GM19468 (cell line): ENCODE measurements around the gene CCM2.

Source experiments
- ATAC-seq: cut with Tn5 transposase; IDR thresholded peaks from one replicate; pipeline ENCODE4 v1.9.1; 2021; ENCODE audit warnings: mild to moderate bottlenecking, moderate library complexity, moderate number of reproducible peaks; ENCODE audit not compliant: unreplicated experiment; ENCODE audit errors: extremely low read depth

The CCM2 gene

GRCh38 chr7:45075871-45076796 is 76.1 kb downstream of the CCM2 start:
- no peak for ATAC-seq

- no peak for ATAC-seq
Observed at GRCh38 chr7:45076946-45077345, 76.9 kb downstream of the CCM2 start.

- ATAC-seq = no peak
Observed at GRCh38 chr7:45077579-45077978, 77.6 kb downstream of the CCM2 start.

DNA sequence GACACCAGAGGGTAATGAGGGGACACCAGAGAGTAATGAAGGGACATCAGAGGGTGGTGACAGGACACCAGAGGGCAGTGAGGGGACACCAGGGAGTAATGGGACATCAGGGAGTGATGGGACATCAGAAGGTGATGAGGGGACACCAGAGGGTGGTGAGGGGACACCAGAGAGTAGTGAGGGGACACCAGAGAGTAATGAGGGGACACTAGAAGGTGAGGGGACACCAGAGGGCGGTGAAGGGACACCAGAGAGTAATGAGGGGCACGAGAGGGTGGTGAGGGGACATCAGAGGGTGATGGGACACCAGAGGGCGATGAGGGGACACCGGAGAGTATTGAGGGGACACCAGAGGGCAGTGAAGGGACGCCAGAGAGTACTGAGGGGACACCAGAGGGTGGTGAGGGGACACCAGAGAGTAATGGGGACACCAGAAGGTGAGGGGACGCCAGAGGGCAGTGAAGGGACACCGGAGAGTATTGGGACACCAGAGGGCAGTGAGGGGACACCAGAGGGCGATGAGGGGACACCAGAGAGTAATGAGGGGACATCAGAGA is 78.2 kb downstream of the CCM2 start:
- ATAC-seq = no peak

- ATAC-seq = no peak
Observed at GRCh38 chr7:45080265-45080957, 80.4 kb downstream of the CCM2 start.

- no peak for ATAC-seq
Observed at GRCh38 chr7:45080958-45081669, 81.1 kb downstream of the CCM2 start.

DNA sequence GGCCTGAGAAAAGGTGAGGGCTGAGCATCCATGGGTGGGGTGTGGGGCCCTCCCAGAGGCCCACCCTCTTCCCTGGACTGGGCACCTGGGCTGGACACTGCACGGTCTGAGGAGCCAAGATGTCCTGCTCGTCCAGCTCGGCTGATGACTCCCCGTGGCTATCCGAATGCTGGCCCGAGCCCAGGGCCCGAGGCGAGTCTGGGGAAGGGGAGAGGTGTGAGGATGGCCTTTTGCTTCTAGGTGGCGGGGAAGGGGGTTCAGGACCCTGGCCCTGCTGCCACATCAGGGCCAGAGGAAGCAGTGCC is 81.6 kb downstream of the CCM2 start:
- ATAC-seq = no peak

DNA sequence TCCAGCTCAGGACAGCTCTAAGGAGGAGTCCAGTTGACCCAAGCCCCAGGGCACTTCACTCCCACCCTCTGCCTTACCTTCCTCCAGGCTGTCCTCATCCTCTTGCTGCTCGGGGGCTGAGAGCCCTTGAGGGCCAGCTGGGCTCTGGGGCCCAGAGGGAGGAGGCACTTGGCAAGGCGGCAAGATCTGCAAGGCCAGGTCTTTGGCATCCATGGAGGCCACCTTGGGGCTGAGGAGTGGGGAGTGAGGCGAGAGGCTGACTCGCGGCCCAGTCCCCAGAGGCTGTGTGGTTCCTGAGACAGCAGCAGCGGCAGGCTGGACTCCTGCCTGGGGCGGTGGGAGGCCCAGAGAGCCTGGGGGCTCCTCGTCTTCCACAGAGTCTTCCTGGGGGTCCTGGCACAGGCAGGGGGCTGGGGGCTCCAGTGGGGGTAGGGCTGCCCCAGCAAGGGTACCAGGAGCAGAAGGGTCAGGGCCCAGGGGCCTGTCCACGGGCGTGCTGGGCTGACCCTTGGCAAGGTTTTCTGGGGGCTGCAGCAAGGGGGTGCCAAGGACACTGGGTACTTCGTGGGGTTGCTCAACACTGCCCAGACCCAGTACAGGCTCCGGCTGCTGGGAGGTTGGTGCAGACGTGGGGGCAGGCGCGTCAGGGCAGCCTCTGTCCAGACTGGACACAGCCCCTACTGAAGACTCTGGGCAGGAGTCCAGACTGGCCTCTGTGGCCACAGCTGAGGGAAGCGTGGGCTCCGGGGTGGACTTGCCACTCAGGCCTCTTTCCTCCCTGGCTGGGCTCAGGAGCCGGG is 82.2 kb downstream of the CCM2 start:
- no peak for ATAC-seq

DNA sequence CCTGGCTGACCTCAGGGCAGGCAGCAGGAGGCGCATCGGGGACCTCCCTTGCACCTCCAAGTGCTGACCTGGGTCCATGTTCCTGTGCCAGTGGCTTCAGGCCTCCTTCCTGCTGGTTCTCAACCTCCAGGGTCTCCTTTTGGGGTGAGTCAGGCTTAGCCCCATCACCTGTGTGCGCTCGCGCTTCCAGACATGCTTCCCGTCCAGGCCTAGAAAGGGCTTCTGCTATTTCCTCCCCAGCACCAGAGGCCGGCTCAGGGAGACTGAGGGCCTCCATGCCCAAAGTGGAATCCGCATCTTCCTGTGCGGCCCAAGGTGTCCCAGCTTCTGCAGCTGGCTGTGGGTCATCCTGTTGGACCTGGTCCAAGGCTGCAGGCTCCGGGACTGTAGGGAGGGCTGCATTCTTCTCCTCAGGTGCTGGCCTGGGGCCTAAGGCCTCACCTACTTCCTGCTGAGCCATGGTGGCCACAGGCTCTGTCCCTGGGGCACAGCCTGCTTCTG is 82.9 kb downstream of the CCM2 start:
- no peak for ATAC-seq

DNA sequence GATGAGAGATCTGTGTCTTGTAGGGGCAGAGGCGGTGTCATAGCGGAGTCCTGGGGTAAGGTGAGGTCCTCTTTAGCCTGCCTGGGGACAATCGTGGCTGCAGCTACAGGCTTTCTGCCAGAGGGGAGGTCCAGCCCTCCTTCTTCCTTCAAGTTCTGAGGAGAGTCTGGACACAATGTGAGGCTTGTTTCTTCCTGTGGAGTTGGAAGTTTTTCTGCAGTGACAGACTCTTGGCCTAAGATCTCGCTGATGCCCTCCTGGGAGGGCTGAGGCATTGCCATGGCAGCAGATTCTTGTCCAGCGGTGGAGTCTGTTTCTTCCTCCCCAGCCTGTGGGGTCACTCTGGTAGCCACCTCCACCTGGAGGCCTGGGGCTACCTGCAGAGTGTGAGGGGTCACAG is 84.3 kb downstream of the CCM2 start:
- no peak for ATAC-seq

- ATAC-seq = no peak
Observed at GRCh38 chr7:45084901-45085618, 85.1 kb downstream of the CCM2 start.

DNA sequence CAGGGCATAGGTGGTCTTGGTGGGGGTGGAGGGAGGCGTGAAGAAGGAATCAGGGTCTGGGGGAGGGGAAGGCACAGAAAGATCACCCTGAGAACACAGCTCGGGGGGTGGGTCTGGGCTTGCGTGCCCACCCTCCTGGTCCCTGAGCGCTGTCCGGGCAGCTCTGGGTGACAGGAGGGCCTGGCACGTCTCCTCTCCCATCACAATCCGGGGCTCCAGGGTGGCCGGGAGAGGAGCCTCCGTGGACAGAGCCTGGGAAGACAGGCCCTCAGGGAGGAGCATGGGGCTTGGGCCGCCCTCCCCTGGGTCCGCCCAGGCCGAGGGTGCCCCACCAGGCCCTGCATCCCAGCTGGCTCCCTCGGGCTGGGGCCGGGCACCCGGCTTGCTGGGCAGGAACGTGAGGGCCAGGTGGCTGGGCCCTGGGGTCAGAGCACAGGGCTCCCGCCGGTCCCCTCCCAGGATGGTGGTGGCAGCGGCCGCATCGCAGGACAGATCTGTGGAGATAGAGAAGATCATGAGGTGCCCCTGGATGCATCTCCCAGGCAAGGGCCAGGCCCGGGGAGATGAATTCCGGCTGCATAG is 85.7 kb downstream of the CCM2 start:
- no peak for ATAC-seq

DNA sequence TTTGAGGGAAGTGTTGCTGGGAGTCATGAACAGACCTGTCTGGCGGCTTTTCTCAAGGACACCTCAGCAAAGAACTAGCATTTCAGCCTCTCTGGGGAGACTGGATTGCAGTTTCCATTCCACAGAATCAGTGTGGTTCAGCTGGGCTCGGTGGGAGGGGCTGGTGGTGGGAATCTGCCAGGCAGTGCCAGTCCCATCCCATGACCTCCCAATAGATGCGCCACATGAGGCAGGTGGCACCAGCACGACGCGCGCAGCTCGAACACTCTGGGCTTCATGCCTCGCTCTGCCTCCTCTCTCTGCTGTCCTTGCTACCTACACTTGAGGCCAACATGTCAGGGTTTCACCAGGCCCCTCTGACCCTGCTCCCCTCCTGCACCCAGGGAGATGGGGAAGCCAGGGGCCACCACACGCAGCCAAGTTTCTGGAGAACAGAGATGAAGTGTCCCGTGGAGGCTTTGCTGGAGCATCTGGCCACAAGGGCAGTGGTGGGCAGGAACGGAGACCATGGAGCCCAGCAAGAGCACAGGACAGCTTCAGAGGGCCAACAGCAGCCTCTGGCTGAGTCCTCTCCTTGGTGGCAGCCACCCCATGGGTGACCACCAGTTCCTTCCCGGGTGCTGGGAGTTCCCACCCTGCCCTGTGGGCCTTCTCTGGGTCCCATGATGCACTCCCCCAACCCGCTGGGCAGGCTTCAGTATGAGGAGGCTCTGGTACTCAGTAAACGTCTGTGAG is 86.5 kb downstream of the CCM2 start:
- ATAC-seq = no peak

- ATAC-seq = no peak
Observed at GRCh38 chr7:45087301-45088145, 87.5 kb downstream of the CCM2 start.

- no peak for ATAC-seq
Observed at GRCh38 chr7:45088146-45088701, 88.2 kb downstream of the CCM2 start.

DNA sequence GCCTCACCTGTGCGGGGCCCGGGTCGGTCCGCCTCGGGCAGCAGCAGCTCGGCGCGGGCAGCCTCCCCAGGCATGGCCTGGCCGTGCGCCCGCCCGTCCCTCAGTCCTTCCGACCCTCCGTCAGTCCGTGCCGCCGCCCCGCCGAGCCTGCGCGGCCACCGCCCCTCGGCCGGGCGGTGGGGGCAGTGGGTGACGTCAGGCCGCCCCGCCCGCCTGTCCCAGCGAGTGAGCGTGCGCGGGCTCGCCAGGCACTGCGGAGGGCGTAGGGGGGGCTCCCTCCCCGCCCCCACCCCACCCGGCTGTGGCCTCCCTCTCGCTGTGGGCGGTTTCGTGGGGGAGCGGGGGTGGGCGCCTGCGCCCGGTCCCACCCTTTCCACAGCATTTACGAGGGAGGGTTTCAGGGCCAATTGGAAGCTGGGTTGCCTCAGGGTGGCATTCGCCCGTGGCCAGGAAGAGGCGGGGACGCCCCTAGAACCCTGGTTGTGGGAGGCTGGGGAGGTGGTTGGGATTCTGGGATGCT is 88.9 kb downstream of the CCM2 start, which contains the start of gene NACAD:
Gene NACAD (minus strand): TSS at position 149 of the 520 bp plus-strand sequence. CDS start 75 bp downstream, at position 74.
- no peak for ATAC-seq
